ENCODE data around the gene TMPRSS4. TPM values are rescaled to one million over a fixed set of nuclear protein-coding genes. Genes with fewer than 3 reads are reported as not detected.

Gene TMPRSS4
- total RNA-seq, 1 donor from 2014 or later, result not detected

DNA sequence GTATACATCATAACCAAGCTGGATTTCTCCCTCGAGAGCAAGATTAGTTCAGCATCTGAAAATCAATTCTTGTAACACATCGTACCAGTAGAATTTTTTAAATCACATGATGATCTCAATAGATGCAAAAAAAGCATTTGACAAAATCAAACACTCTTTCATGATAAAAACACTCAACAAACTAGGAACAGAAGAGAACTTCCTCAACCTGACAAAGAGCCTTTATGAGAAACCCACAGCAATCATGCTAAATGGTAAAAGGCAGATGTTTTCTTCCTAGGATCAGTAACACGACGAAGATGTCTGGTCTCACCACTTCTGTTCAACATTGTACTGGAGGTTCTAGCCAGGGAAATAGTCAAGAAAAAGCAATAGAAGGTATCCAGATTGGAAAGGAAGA, 34.1 kb upstream of the TMPRSS4 start:
- no peak overlapping the region for H3K4me3 Mint-ChIP-seq (ENCODE audit: unreplicated experiment)
- H3K27me3 Mint-ChIP-seq (ENCODE audit: unreplicated experiment), result no peaks in the 10 kb centered on the region
- H3K4me1 Mint-ChIP-seq (ENCODE audit: unreplicated experiment), result no peaks in the 10 kb centered on the region
- no peaks in the 10 kb centered on the region for H3K9me3 Mint-ChIP-seq (ENCODE audit: unreplicated experiment)
- H3K36me3 Mint-ChIP-seq (ENCODE audit: low read depth, unreplicated experiment), result no peaks in the 10 kb centered on the region
- no peak overlapping the region for H3K27ac Mint-ChIP-seq (ENCODE audit: unreplicated experiment)
- TF ChIP-seq, protein P1, sequence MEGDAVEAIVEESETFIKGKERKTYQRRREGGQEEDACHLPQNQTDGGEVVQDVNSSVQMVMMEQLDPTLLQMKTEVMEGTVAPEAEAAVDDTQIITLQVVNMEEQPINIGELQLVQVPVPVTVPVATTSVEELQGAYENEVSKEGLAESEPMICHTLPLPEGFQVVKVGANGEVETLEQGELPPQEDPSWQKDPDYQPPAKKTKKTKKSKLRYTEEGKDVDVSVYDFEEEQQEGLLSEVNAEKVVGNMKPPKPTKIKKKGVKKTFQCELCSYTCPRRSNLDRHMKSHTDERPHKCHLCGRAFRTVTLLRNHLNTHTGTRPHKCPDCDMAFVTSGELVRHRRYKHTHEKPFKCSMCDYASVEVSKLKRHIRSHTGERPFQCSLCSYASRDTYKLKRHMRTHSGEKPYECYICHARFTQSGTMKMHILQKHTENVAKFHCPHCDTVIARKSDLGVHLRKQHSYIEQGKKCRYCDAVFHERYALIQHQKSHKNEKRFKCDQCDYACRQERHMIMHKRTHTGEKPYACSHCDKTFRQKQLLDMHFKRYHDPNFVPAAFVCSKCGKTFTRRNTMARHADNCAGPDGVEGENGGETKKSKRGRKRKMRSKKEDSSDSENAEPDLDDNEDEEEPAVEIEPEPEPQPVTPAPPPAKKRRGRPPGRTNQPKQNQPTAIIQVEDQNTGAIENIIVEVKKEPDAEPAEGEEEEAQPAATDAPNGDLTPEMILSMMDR (IDR thresholded peaks at IDR 0.05; ENCODE audit: unreplicated experiment), result no peak
- no peak for DNase-seq (ENCODE audit: low spot score)

DNA sequence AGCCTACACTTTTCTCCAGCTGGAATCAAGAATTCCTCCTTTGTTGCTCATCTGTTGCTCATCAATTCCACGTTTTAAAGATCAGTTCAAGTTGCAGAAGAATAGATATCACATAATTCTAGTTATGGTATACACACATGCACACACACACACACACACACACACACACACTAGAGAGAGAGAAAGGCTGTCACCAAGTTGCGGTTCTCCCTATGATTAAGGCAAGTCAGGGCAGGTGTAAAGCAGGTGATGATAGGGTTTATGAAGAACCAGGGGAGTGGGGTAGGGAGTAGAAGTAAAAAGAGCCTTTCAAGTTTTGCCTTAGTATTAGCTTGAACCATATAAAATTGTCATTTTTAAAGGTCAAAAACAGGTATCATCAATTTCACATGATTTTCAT, 31.7 kb upstream of the TMPRSS4 start:
- no peaks in the 10 kb centered on the region for H3K9me3 Mint-ChIP-seq (ENCODE audit: unreplicated experiment)
- no peaks in the 10 kb centered on the region for H3K36me3 Mint-ChIP-seq (ENCODE audit: low read depth, unreplicated experiment)
- no peak for DNase-seq (ENCODE audit: low spot score)
- no peaks in the 10 kb centered on the region for H3K27me3 Mint-ChIP-seq (ENCODE audit: unreplicated experiment)
- H3K4me3 Mint-ChIP-seq (ENCODE audit: unreplicated experiment), result no peak overlapping the region
- H3K27ac Mint-ChIP-seq (ENCODE audit: unreplicated experiment), result no peak overlapping the region
- peaks cover 6% of the 10 kb centered on the region for H3K4me1 Mint-ChIP-seq (ENCODE audit: unreplicated experiment)
- TF ChIP-seq, protein P1 (IDR thresholded peaks at IDR 0.05; ENCODE audit: unreplicated experiment), result no peak

DNA sequence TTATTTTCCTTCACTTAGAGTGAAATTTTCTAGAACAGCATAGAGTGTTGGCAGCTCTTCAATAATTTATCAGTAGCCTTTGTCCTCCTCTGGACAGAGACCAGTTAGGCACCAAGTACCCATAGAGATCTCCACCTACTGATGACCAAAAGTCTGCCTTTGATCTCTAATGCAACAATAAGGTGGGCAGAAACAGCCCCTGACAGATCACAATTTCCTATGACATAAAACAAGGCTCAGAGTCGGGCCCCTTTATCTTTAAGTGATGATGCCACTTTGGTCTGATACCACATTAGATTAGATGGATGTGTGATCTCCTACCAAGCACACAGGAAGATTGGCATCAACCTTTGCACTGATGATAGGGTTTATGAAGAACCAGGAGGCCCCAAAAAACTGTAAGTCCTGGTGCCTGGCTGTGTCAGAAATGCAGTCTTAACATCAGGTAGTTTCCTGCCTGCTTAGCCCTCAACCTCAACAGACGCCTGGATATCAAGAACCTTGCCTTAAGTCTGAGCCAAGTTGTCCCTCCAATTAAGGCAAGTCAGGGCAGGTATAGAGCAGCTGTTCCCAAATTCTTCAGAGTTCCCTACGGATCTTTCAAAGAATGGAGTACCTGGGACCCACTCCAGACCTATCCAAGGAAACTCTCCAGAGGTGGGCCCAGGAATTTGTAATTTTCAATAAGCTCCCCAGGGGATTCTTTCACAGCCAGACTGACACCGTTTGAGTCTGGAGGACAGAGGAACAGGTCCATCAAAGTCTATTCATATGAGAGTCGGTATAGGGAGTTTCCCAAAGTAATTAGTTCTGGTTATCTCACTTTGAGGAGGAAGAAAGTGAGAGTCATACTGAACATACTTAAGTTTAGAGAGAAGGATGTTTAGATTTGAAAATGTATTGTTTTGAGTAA, 30.6 kb upstream of the TMPRSS4 start:
- H3K4me3 Mint-ChIP-seq (ENCODE audit: unreplicated experiment), result no peak overlapping the region
- H3K9me3 Mint-ChIP-seq (ENCODE audit: unreplicated experiment), result no peaks in the 10 kb centered on the region
- no peaks in the 10 kb centered on the region for H3K36me3 Mint-ChIP-seq (ENCODE audit: low read depth, unreplicated experiment)
- DNase-seq (ENCODE audit: low spot score), result no peak
- H3K27ac Mint-ChIP-seq (ENCODE audit: unreplicated experiment), result no peak overlapping the region
- no peaks in the 10 kb centered on the region for H3K27me3 Mint-ChIP-seq (ENCODE audit: unreplicated experiment)
- H3K4me1 Mint-ChIP-seq (ENCODE audit: unreplicated experiment), result peaks cover 6% of the 10 kb centered on the region
- TF ChIP-seq, protein P1 (IDR thresholded peaks at IDR 0.05; ENCODE audit: unreplicated experiment), result no peak

DNA sequence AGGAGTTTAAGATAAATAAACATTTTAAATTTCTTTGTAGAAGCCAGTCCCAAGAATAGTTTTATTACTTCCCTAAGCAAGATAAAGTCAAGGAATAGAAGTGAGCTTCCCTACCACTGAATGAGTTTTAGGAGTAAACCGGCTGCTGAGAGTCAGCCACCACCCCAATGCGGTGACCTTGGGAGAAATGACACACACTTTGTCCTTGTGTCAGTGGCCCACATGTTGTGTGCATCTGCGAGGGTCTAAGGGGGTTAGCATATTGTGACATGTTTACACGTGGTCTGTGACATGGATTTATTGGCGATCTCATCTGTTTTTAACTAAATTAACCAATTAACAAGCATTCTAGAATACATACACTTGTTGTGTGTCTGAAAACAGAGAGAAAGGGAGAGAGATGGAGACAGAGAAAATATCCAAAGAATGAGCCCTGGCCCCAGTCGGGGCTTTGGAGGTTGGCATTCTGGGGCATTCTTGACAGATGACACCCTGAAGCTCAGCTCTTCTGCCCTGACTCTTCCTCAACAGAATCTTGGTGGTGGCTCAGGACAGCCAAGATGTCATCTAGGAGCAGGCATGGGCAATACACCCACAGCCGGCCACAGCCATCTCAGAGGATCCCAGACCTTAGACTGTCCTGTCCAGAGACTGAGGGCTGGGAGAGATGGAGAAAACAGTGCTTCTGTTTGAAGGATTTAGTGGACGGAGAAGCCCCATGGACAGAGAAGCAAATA, 29.7 kb upstream of the TMPRSS4 start:
- Mint-ChIP-seq H3K9me3 (ENCODE audit: unreplicated experiment) (no peaks in the 10 kb centered on the region), H3K27ac (ENCODE audit: unreplicated experiment) (no peak overlapping the region), H3K4me1 (ENCODE audit: unreplicated experiment) (peaks cover 6% of the 10 kb centered on the region), H3K4me3 (ENCODE audit: unreplicated experiment) (no peak overlapping the region), H3K27me3 (ENCODE audit: unreplicated experiment) (peaks cover 1% of the 10 kb centered on the region), H3K36me3 (ENCODE audit: low read depth, unreplicated experiment) (no peaks in the 10 kb centered on the region)
- no peak for DNase-seq (ENCODE audit: low spot score)
- TF ChIP-seq, protein P1 (IDR thresholded peaks at IDR 0.05; ENCODE audit: unreplicated experiment), result no peak

DNA sequence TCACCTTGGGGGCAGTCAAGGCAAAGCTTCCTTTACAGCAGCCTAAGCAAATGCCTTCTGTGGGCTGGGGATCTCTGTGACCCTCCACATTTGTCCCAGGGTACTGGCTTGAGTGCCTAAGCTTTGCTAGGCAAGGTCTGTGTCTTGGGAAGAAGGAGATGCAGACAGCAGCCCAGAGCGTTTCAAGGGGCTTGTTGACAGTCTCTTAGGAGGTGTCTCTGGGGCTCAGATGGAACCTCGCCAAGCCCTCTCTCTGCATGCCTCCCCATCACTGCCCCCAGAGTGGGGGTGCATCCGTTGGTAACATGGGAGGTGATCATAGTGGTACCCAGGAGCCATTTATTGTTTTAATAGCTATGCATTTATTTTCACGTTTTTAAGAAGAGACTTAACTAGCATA, 29.1 kb upstream of the TMPRSS4 start:
- peaks cover 6% of the 10 kb centered on the region for H3K4me1 Mint-ChIP-seq (ENCODE audit: unreplicated experiment)
- peaks cover 1% of the 10 kb centered on the region for H3K27me3 Mint-ChIP-seq (ENCODE audit: unreplicated experiment)
- H3K9me3 Mint-ChIP-seq (ENCODE audit: unreplicated experiment), result no peaks in the 10 kb centered on the region
- no peak for DNase-seq (ENCODE audit: low spot score)
- no peaks in the 10 kb centered on the region for H3K36me3 Mint-ChIP-seq (ENCODE audit: low read depth, unreplicated experiment)
- TF ChIP-seq, protein P1 (IDR thresholded peaks at IDR 0.05; ENCODE audit: unreplicated experiment), result no peak
- no peak overlapping the region for H3K27ac Mint-ChIP-seq (ENCODE audit: unreplicated experiment)
- H3K4me3 Mint-ChIP-seq (ENCODE audit: unreplicated experiment), result no peak overlapping the region

Measured in endothelial cell (in vitro differentiated cells).